NCI-H1417 (cell line): ENCODE data around the gene GUCA2B.

ENCODE experiments used
- DNase-seq, 3 experiments: peaks; one replicate each; lab custom pipeline; 2025; lab: John Stamatoyannopoulos, UW

Gene GUCA2B

GRCh38 chr1:42152907-42153600 lies at the start of gene GUCA2B:
Gene GUCA2B, plus strand, starts transcription at chr1:42153410. Its CDS starts 41 bp downstream, at chr1:42153451.
- DNase-seq, result no peak

- no peak for DNase-seq
Observed at GRCh38 chr1:42105025-42105424, 48.2 kb upstream of the GUCA2B start.

- DNase-seq, result no peak
Observed at GRCh38 chr1:42108309-42108708, 44.9 kb upstream of the GUCA2B start.

GRCh38 chr1:42109600-42109999 lies 43.6 kb upstream of the GUCA2B start:
- DNase-seq, result no peak

GRCh38 chr1:42114229-42114628 lies 39.0 kb upstream of the GUCA2B start:
- DNase-seq, result no peak

- no peak for DNase-seq
Observed at GRCh38 chr1:42117214-42117613, 36.0 kb upstream of the GUCA2B start.

GRCh38 chr1:42118125-42118524 lies 35.1 kb upstream of the GUCA2B start:
- DNase-seq, result no peak

GRCh38 chr1:42122408-42122807 lies 30.8 kb upstream of the GUCA2B start:
- no peak for DNase-seq

- DNase-seq, result no peak
Observed at GRCh38 chr1:42125552-42125951, 27.7 kb upstream of the GUCA2B start.

- DNase-seq, result no peak
Observed at GRCh38 chr1:42127767-42128166, 25.4 kb upstream of the GUCA2B start.

GRCh38 chr1:42128499-42128898 lies 24.7 kb upstream of the GUCA2B start:
- no peak for DNase-seq

- no peak for DNase-seq
Observed at GRCh38 chr1:42128964-42129363, 24.2 kb upstream of the GUCA2B start.

- no peak for DNase-seq
Observed at GRCh38 chr1:42130061-42130660, 23.0 kb upstream of the GUCA2B start.

GRCh38 chr1:42133390-42133789 lies 19.8 kb upstream of the GUCA2B start:
- no peak for DNase-seq

- DNase-seq, result no peak
Observed at GRCh38 chr1:42133809-42134526, 19.2 kb upstream of the GUCA2B start.

- no peak for DNase-seq
Observed at GRCh38 chr1:42135426-42135825, 17.8 kb upstream of the GUCA2B start.

GRCh38 chr1:42136466-42136865 lies 16.7 kb upstream of the GUCA2B start:
- DNase-seq, result no peak

- peak in 2 of 3 experiments; percentile 33 to 70 for DNase-seq
Observed at GRCh38 chr1:42137766-42138165, 15.4 kb upstream of the GUCA2B start.

GRCh38 chr1:42138586-42138985 lies 14.6 kb upstream of the GUCA2B start:
- DNase-seq, result no peak

- no peak for DNase-seq
Observed at GRCh38 chr1:42139444-42139843, 13.8 kb upstream of the GUCA2B start.

- no peak for DNase-seq
Observed at GRCh38 chr1:42140191-42140590, 13.0 kb upstream of the GUCA2B start.

GRCh38 chr1:42141978-42142377 lies 11.2 kb upstream of the GUCA2B start:
- no peak for DNase-seq
